ENCODE data around the gene NRXN3. TPM values are rescaled to one million over a fixed set of nuclear protein-coding genes. Genes with fewer than 3 reads are reported as not detected.

The NRXN3 gene
- total and polyA plus RNA-seq, 2 experiments from 2014 or later = 5.7 to 7.1 TPM

GRCh38 chr14:79284621-79285020, 1114.4 kb downstream of the NRXN3 start:
- 97% methylated on average over 1 of the region's 1 CpG for WGBS (ENCODE audit: low lambda C conversion rate, missing lambda C conversion rate)
- no peak for DNase-seq (ENCODE audit: low spot score)
- H3K27ac ChIP-seq = no peak overlapping the region
- H4K20me1 ChIP-seq (ENCODE audit: insufficient read depth, poor library complexity, severe bottlenecking) = no peaks in the 10 kb centered on the region
- H3K27me3 ChIP-seq = peaks cover 28% of the 10 kb centered on the region
- H3K9me2 ChIP-seq (replicated peaks; ENCODE audit: insufficient read depth) = no peaks in the 10 kb centered on the region
- H3K79me2 ChIP-seq = no peaks in the 10 kb centered on the region
- no peaks in the 10 kb centered on the region for H3K36me3 ChIP-seq (replicated peaks; ENCODE audit: insufficient read depth, low read depth)
- TF ChIP-seq EZH2phosphoT487 (IDR thresholded peaks at IDR 0.05; ENCODE audit: low read depth, severe bottlenecking, unreplicated experiment) = no peak
- no peak for TF ChIP-seq CTCF (IDR thresholded peaks at IDR 0.05; ENCODE audit: poor library complexity)
- no peak for TF ChIP-seq EZH2 (IDR thresholded peaks at IDR 0.05; ENCODE audit: borderline replicate concordance)
- H3K4me2 ChIP-seq = peak overlapping the region; percentile 20
- H3K9me3 ChIP-seq (ENCODE audit: low read depth) = no peaks in the 10 kb centered on the region
- no peak overlapping the region for H2AFZ ChIP-seq
- no peaks in the 10 kb centered on the region for H3K4me1 ChIP-seq (ENCODE audit: insufficient read depth)
- no peak overlapping the region for H3K4me3 ChIP-seq

- Histone ChIP-seq H3K36me3 (replicated peaks; ENCODE audit: insufficient read depth, low read depth) (no peaks in the 10 kb centered on the region), H4K20me1 (ENCODE audit: insufficient read depth, poor library complexity, severe bottlenecking) (no peaks in the 10 kb centered on the region), H3K79me2 (no peaks in the 10 kb centered on the region), H3K27me3 (peaks cover 23% of the 10 kb centered on the region), H3K27ac (no peak overlapping the region), H3K4me3 (no peak overlapping the region), H3K4me1 (ENCODE audit: insufficient read depth) (no peaks in the 10 kb centered on the region), H3K4me2 (peak overlapping the region; percentile 20), H3K9me3 (ENCODE audit: low read depth) (no peaks in the 10 kb centered on the region), H3K9me2 (replicated peaks; ENCODE audit: insufficient read depth) (no peaks in the 10 kb centered on the region), H2AFZ (no peak overlapping the region)
- peak; percentile 16 for DNase-seq (ENCODE audit: low spot score)
- no peak for TF ChIP-seq CTCF (IDR thresholded peaks at IDR 0.05; ENCODE audit: poor library complexity)
- TF ChIP-seq EZH2 (IDR thresholded peaks at IDR 0.05; ENCODE audit: borderline replicate concordance) = no peak
- peak; percentile 65 for TF ChIP-seq EZH2phosphoT487 (IDR thresholded peaks at IDR 0.05; ENCODE audit: low read depth, severe bottlenecking, unreplicated experiment)
These were observed 1115.1 kb downstream of the NRXN3 start for GRCh38 chr14:79285263-79285662.

GRCh38 chr14:79287976-79288375, 1117.8 kb downstream of the NRXN3 start:
- TF ChIP-seq EZH2phosphoT487 (IDR thresholded peaks at IDR 0.05; ENCODE audit: low read depth, severe bottlenecking, unreplicated experiment) (no peak), EZH2 (IDR thresholded peaks at IDR 0.05; ENCODE audit: borderline replicate concordance) (no peak), CTCF (IDR thresholded peaks at IDR 0.05; ENCODE audit: poor library complexity) (no peak)
- Histone ChIP-seq H3K9me3 (ENCODE audit: low read depth) (no peaks in the 10 kb centered on the region), H3K27me3 (peaks cover 3% of the 10 kb centered on the region), H2AFZ (no peak overlapping the region), H3K79me2 (no peaks in the 10 kb centered on the region), H3K36me3 (replicated peaks; ENCODE audit: insufficient read depth, low read depth) (no peaks in the 10 kb centered on the region), H3K4me2 (no peak overlapping the region), H3K9me2 (replicated peaks; ENCODE audit: insufficient read depth) (no peaks in the 10 kb centered on the region), H4K20me1 (ENCODE audit: insufficient read depth, poor library complexity, severe bottlenecking) (no peaks in the 10 kb centered on the region), H3K4me3 (no peak overlapping the region), H3K4me1 (ENCODE audit: insufficient read depth) (no peaks in the 10 kb centered on the region), H3K27ac (no peak overlapping the region)
- DNase-seq (ENCODE audit: low spot score) = no peak
- WGBS (ENCODE audit: low lambda C conversion rate, missing lambda C conversion rate) = 87% methylated on average over 1 of the region's 1 CpG
